Hypothalamus (tissue), 51 donors: Measurements from ENCODE around the gene PFN4.
A peak's percentile ranks its signal among the peaks of the same experiment; 100 is the strongest.

ENCODE experiments used
- DNase-seq, 51 donors: peaks; one replicate each; lab custom pipeline; 2025; lab: John Stamatoyannopoulos, UW

PFN4 gene

DNA sequence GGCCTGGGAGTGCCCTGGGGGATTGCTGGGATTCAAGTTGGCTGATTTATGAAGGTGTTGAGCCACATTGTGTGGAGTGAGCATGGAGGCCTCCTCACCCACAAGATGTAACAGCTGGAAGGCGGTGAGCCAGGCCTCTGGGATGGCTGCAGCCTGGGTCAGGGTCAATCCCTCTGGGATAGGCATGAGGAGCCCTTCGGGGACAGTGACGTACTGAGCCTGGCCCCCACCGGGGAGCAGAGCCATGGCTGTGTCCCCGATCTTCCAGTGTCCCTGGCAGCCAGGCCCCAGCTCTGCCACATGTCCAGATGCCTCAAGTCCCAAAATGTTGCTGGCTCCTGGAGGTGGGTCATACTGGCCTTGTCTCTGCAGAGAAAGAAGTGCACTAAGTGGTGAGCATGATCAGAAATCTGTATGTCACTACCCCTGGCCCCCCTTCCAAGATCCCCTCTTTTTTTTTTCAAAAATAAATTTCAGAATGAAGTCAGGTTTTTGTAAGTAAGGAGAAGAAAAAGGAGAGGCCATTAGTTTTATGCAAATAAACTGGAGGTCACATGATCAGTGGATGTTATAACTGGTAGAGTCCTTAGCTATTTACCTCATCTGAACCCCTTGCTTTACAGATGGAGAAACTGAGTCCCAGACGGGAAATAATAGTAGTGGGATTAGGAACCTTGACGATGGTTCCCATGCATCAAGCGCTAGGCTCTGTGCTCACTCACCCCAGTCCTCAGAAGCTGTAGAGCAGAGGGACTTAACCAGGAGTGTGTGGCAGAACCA lies 40.2 kb downstream of the PFN4 start:
- DNase-seq = no peak

DNA sequence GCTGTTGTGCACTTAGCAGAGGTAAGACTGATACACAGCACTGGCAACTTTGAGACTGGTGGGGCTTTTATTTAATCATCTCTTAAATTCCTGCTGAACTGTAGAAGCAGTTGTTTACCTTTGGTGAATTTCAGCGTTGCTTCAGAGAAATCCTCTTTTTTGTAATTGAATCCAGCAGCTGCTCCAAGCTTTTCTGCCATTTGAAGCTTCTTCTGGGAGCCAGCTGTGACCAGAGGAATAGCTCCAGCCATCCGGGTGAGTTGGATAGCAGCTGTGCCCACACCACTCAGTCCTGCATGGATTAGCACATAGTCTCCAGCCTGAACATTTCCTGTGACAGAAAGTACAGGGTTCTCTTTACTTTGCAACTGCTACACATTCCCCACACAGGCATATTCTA lies 42.4 kb downstream of the PFN4 start:
- no peak for DNase-seq

DNA sequence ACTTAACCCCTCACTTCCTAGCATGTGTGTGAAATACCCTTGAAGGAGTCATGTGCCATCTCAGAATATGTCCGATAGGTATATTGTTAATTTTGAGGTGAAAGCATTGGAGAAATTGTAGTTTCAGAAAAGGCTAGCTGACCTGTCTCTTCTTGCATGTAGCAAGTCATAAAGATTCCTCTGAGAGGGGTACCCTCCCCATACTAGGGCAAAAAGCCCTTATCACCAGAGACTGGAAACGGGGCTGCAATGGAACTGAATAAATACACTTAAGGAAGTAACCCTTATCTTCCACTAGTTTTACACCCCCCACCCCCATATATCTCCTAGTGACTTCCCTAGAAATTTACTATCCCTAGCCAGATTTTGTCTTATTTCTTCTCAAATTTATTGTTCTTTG lies 45.3 kb downstream of the PFN4 start:
- DNase-seq = no peak

DNA sequence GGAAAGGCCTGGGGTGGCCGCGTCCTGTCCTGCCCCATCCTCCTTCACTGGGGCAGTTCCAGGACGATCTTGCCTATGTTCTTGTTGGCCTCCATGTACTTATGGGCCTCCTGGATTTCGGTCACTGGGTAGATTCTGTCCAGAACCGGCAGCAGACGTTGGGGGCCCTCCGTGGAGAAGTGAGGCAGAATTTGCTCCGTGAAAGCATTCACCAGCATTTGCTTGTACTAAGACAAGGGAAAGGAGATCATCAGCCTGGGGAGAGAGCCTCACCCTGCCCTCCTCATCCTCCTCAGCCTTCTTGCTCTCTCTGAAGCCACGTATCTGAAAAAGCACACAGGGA lies 45.6 kb downstream of the PFN4 start:
- DNase-seq = peak in 2 of 51 donors; percentile 19 to 50

DNA sequence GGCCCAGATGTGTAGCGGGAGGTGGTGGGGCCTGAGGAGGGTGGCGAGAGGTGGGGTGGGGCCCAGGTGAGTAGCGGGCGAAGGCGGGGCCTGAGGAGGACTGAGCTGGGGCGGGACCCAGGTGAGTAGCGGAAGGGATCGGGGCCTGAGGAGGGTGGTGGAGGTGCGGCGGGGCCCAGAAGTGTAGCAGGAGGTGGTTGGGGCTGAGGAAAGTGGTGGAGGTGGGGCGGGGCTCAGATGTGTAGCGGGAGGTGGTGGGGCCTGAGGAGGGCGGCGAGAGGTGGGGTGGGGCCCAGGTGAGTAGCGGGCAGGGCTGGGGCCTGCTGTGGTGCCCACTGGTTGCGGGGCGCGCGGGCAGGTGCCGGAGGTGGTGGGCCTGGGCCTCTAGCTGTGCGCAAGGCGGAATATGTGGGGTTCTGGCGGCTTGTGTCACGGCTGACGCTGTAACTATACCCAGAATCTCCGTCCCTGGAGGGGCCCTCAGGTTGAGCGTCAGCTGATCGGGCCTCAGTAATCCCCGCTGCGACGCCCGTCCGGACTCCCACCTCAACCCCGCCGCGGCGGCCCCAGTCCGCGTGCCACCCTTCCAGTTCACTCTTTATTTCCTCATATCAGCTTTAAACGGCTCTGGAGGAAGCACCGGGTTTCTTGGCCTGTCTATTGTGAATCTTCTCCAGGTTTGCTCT lies 46.1 kb downstream of the PFN4 start:
- peak in 27 of 51 donors; percentile 16 to 71 (median 35) for DNase-seq

DNA sequence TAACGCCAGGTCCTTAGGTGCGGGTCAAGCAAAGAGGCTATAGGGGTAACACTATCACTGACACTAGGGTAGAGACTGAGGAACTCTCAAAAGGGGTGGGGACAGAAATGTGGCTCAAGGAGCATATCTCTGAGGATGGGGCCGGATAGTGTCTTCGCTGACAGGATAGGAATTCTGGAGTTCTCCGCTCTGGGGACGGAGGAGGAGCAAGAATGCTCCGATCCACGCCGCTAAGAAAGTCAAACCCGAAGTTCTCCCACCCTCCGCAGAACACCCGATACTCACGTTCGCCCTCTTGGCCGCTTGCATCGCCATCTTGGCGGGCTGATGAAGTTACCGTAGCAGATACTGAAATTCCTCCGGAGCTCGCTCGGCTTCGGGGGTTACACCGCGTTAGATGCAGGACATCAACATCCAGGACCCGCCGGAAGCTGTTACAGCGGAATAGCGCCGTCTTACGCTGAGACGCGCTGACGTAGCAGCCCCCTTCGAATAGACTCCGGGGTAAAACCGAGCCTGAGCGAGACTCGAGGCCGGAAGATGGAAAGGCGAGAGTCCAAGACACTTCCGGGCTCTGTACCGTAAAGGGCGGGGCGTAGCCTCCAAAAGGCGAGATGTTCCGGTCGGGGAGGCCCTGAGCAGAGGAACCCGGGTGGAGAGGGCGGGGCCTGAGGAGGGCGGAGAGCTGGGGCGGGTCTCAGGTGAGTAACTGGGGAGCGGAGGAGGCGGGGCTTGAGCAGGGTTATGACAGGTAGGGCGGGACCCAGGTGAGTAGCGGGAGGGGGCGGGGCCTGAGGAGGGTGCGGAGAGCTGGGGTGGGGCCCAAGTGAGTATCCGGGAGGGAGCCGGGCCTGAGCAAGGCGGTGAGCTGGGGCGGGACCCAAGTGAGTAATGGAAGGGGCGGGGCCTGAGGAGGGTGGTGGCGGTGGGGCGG lies 47.0 kb downstream of the PFN4 start, which contains the start of gene SF3B6:
Gene SF3B6, minus strand, starts transcription at position 412 of the 934 bp plus-strand sequence. Its CDS starts 97 bp downstream, at position 315.
- peak; percentile 58 to 97 (median 93) for DNase-seq

DNA sequence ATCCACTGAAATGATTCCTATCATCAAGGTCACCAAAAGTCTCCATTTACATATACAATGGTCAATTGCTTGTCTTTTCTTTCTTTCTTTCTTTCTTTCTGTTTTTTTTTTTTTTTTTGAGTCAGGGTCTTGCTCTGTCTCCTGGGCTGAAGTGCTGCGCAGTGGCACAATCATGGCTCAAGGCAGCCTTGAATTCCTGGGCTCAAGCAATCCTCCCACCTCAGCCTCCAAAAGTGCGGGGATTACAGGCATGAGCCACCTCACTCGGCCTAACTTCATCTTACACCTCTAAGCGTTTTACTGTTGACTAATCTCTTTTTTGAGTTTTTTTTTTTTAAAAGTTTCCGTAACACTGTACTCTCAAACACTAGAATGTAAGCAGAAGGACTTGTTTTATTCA lies 47.9 kb downstream of the PFN4 start:
- no peak for DNase-seq

DNA sequence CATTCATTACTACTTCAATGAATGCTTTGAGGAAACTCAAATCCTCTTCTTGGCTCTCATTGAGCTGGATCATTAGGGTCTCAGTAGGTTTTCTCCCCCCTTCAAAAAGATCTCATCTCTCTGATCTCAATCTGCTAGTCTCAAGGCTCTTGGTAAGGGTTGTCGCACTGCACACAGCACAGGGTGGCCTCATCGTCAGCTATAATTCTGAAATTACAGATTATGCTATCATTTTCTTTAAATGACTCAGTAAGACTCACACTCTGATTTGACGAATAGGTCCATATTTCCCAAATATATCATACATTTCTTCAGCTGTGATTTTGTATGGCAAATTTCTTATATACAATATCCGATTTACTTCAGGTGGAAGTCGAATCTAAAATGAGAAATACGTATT lies 49.3 kb downstream of the PFN4 start:
- no peak for DNase-seq

DNA sequence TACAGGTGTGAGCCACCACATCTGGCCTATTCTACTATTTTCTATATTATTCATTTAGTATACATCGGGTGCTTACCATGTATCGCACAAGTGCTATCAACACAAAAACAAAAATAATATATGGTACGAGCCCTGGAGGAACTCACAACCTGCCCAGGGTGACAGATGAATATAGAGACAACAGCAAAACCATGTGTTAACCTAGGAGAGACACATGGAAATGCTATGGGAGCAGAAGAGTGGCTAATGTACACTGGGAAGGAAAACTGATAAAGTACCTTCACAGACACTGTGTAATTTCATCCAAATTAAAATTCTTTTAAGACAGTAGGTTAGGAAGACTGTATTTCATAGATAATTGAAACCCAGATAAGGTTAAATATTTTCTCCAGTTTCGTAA lies 50.9 kb downstream of the PFN4 start:
- no peak for DNase-seq

DNA sequence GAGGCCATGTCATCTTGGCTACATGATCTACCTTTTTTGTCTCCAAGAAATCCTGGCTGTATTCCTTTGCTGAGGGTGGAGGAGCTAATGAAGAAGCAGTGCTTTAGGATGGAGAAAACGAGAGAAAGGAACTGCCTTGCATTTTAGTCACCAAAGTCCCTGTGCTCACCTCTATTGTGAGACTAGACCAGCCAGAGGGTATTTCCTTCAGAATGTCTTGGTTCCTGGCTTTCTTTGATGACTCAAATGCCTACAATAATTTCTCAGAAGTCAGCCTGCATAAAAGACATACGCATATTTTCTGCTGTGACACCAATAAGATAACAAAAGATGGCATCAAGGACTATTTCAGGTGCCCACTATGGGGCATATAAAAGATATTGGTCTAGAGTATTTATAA lies 57.8 kb downstream of the PFN4 start:
- no peak for DNase-seq
